GM21619 (cell line): ENCODE results near the gene INTS6L.
A peak's percentile ranks its signal among the peaks of the same experiment; 100 is the strongest.

Experiments used
- ATAC-seq: cut with Tn5 transposase; IDR thresholded peaks from one replicate; pipeline ENCODE4 v1.9.1; 2021; ENCODE audit not compliant: unreplicated experiment

INTS6L gene

GRCh38 chrX:135520553-135521404 lies at the start of gene INTS6L:
INTS6L (plus strand) TSS chrX:135520660; CDS start chrX:135520993, 333 bp downstream.
- peak; percentile 78 for ATAC-seq

GRCh38 chrX:135476378-135476777 lies 44.1 kb upstream of the INTS6L start:
- no peak for ATAC-seq

GRCh38 chrX:135477576-135477975 lies 42.9 kb upstream of the INTS6L start:
- no peak for ATAC-seq

GRCh38 chrX:135480076-135480475 lies 40.4 kb upstream of the INTS6L start:
- ATAC-seq, result no peak

- no peak for ATAC-seq
Measured at GRCh38 chrX:135481696-135482179, 38.7 kb upstream of the INTS6L start.

- no peak for ATAC-seq
Measured at GRCh38 chrX:135484641-135485289, 35.7 kb upstream of the INTS6L start.

- ATAC-seq, result peak; percentile 87
Measured at GRCh38 chrX:135489542-135489941, 30.9 kb upstream of the INTS6L start.

GRCh38 chrX:135490979-135491514 lies 29.4 kb upstream of the INTS6L start:
- no peak for ATAC-seq

- ATAC-seq, result no peak
Measured at GRCh38 chrX:135494453-135494852, 26.0 kb upstream of the INTS6L start.

GRCh38 chrX:135497736-135498135 lies 22.7 kb upstream of the INTS6L start:
- no peak for ATAC-seq

- ATAC-seq, result no peak
Measured at GRCh38 chrX:135498236-135498635, 22.2 kb upstream of the INTS6L start.

GRCh38 chrX:135505351-135505750 lies 15.1 kb upstream of the INTS6L start:
- no peak for ATAC-seq

- no peak for ATAC-seq
Measured at GRCh38 chrX:135509885-135510284, 10.6 kb upstream of the INTS6L start.

- ATAC-seq, result no peak
Measured at GRCh38 chrX:135512508-135513129, 7.8 kb upstream of the INTS6L start.

GRCh38 chrX:135513130-135513515 lies 7.3 kb upstream of the INTS6L start:
- no peak for ATAC-seq

- ATAC-seq, result no peak
Measured at GRCh38 chrX:135516376-135516775, 4.1 kb upstream of the INTS6L start.

- no peak for ATAC-seq
Measured at GRCh38 chrX:135518161-135518560, 2.3 kb upstream of the INTS6L start.

GRCh38 chrX:135520022-135520552 lies 373 bp upstream of the INTS6L start:
- ATAC-seq, result peak; percentile 0

GRCh38 chrX:135521405-135522131 lies 1.1 kb downstream of the INTS6L start:
- ATAC-seq, result peak; percentile 57

- no peak for ATAC-seq
Measured at GRCh38 chrX:135522132-135522530, 1.7 kb downstream of the INTS6L start.
